Fibroblast of skin of right biceps (primary cell): ENCODE measurements around the gene CMTM7.

Experiments used
- DNase-seq: peaks from one replicate; pipeline ENCODE4 v3.0.0-alpha.2; 2013

The CMTM7 gene

GRCh38 chr3:32493437-32494414 lies 102.1 kb downstream of the CMTM7 start:
- DNase-seq = peak; percentile 8

- DNase-seq = no peak
These were observed 103.4 kb downstream of the CMTM7 start for GRCh38 chr3:32495085-32495484.

- DNase-seq = no peak
These were observed 104.0 kb downstream of the CMTM7 start for GRCh38 chr3:32495609-32496008.

- DNase-seq = no peak
These were observed 106.6 kb downstream of the CMTM7 start for GRCh38 chr3:32498252-32498651.

DNA sequence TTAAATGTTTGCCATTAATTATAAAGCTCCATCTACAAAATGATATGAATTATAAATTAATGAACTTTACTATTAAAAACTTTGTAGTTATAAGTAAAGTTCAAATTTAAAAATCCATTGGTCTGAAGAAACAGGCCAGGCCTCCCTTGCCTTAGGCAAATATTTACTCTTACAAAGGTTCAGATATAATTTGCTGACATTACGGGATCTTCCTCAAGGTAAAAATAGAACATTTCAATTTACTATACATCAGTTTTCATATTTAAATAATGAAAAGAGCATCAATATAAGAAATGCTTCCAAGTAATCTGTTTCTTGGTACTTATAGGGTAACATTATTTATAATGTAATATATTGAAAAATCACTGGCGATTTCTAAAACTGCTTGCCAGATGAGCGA lies 107.3 kb downstream of the CMTM7 start:
- no peak for DNase-seq

- no peak for DNase-seq
These were observed 107.9 kb downstream of the CMTM7 start for GRCh38 chr3:32499585-32499984.

- DNase-seq = no peak
These were observed 108.6 kb downstream of the CMTM7 start for GRCh38 chr3:32500231-32500630.

- DNase-seq = no peak
These were observed 109.5 kb downstream of the CMTM7 start for GRCh38 chr3:32500880-32501782.

DNA sequence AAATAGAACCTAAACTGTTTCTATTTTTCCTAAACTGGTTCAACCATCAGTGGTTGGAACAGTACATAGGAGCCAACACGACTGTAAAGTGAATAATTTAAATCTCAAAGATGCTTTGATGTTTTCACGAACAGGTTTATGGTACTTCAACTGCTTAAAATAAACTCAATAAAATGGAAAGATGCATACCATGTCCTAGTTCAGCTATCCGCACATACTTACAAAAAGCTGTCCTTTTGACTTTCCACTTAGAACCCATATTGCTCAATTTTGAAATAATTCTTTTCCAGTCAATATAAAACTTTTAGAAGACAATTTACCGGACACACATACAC lies 110.1 kb downstream of the CMTM7 start:
- no peak for DNase-seq

DNA sequence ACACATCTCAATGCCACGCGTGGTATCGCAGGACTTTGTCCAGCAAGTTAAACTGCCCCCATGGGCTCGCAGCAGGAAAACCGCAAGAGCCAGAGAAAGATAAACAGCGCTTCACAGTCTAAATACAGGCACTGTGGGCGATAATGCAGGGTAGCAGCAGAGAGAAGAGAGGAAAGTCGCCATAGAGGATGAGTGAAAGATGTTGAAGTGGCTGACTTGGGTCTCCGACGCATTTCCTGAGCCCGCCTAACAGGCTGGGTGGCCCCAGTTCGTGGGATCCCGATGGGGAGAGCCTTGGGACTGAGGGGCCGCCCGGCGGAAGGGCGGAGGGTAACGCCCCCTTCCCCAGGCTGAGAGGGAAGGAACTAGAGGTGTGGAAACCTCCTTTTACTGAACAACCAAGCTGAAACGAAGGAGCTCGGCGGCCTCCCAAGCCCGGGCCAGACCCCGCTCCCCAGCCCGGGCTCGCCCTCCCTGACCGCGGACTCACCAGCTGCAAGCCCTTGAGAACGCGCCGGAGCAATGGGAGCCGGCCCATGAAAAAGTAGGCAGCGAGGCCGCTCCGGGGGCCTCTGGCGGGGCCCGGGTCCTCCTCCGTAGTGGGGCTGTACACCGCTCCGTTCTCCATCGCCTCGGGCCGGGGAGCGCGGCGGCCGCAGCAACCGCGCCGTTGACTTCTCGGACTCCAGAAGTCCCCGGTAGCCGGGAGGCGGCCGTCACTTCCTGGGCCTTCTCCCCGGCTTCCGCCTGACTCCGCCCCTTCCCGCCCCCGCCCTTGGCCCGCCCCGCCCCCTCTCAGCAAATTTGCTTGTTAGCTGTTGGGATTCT lies 110.7 kb downstream of the CMTM7 start, which contains the start of gene CMTM6:
Gene CMTM6 (minus strand): TSS at position 735 of the 828 bp plus-strand sequence. CDS start 107 bp downstream, at position 628.
- peak; percentile 78 for DNase-seq

- DNase-seq = no peak
These were observed 111.3 kb downstream of the CMTM7 start for GRCh38 chr3:32502946-32503286.
